ENCODE results near the gene CKS2.

The CKS2 gene

GRCh38 chr9:89351584-89352300, 40.7 kb downstream of the CKS2 start:
- no peak for DNase-seq

- no peak for DNase-seq
Observed at GRCh38 chr9:89352451-89352850, 41.5 kb downstream of the CKS2 start.

DNA sequence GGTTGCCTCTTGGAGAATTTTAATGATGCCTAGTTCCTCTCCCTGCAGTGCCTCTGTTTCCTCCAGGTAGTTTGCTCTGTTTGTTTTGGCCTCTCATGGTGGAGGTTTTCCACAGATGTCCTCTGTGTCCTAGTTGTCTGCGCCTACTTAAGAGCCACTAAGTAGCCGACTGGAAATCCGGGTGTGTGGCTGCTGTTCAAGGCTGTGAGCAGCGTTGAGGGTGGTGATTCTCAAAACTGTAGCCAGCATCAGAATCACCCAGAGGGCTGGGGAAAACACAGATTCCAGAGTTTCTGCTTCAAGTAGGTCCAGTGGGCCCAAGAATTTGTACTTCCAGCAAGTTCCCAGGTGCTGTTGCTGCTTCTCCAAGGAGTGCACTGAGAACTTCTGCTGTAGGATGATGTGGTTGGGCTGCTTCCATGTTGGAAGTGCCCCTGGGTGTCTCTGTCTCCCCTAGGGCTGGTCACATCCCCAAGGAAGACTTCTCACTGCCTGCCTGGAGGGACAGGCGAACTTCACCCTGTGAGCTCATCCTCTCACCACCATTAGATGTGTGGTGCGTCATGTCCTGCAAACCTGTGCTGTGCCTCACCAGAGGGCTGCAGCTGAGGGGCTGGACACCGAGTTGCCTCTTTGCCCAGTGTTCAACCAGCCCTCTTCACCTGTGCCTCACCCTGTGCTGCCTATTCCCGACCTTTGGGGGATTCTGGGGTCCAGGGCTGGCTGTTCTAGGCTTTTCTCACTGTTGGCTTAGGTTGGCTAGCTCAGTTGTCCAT, 42.1 kb downstream of the CKS2 start:
- DNase-seq = no peak

DNA sequence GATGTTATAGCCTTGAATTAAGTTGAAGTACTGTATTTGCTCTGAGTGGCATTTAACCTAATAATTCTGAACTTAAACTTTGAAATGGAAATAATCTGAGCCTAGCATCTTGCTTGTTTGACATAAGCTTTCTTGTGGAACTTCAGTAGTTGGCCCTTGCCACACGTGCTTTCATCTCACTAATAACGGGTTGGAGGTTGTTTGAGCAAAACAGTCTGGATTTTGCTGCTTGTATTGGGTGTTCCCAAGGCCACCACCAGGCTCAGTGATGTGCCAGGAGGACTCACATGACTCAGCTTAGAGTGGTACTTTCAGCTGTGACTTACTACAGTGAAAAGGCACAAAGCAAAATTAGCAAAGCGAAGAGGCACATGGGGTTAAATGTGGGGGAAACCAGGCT, 43.0 kb downstream of the CKS2 start:
- DNase-seq = no peak

DNA sequence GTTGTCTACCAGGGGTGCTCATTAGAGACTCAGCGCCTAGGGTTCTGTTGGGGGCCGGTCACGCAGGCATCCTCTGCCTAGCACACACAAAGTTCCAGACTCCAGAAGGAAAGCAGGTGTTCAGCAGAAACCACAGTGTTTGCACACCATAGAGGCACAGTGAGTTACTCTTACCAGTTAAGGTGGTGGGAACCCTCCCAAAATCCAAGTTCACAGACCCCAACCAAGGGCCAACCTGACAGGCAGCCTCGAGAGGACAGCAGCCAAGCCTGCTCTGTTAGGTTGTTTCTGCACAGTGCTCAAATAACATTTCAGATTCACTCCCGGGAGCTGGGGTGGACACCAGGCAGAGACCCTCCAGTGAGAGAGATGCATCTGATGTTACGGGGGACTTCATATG, 43.5 kb downstream of the CKS2 start:
- no peak for DNase-seq

GRCh38 chr9:89356782-89357181, 45.8 kb downstream of the CKS2 start:
- DNase-seq = no peak

GRCh38 chr9:89357331-89358197, 46.6 kb downstream of the CKS2 start:
- no peak for DNase-seq

DNA sequence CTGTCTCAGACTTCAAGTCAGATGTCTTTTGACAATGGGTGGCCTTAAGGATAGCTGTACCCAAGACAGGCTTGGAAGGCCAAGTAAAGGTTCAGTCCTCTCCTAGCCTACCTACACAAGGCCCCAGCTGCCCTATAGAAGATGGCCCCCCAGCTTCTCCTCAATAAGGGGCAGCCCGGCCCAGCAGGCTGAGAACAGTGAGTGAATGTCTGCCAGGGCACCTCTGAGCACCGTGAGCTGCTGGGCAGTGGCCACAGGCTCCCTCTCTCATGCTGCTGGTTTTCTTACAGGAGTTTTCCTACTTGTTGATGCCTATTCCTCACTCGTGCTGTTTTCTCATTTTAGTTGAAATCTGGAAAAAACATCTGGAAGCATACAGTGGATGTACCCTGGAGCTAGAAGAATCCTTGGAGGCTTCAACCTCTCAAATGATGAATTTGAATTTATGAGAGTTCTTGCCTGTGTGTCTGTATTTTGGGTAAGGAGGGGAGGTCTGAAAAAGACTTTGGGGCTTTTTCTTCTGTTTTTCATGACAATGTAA, 47.5 kb downstream of the CKS2 start:
- no peak for DNase-seq

GRCh38 chr9:89358985-89359384, 48.0 kb downstream of the CKS2 start:
- peak; percentile 10 for DNase-seq

DNA sequence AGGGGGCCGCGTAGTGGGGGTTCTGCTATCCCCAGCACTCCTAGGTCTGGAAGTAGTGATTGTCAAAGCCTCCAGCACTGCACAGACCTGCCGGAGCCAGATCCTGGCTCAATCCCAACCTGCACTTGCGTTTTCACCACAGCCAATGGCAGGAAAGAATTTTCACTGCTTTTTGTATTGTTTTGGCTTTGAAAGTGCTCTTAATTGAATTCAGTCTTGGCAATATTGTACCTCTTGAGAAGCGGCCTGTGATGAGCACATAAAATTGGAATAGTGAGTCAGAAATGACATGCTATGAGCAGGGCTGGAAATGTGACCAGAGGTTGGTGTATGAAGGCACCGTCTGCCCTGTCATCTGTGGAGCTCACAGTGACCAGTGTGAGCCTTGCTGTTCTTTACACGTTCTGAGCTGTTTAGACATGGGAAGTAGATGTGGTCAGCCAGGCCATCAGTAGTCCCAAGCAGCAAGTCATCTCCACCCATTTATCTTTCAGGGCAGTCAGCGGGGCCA, 48.8 kb downstream of the CKS2 start:
- no peak for DNase-seq

- DNase-seq = no peak
Observed at GRCh38 chr9:89360465-89360864, 49.5 kb downstream of the CKS2 start.

GRCh38 chr9:89361031-89361430, 50.0 kb downstream of the CKS2 start:
- no peak for DNase-seq

DNA sequence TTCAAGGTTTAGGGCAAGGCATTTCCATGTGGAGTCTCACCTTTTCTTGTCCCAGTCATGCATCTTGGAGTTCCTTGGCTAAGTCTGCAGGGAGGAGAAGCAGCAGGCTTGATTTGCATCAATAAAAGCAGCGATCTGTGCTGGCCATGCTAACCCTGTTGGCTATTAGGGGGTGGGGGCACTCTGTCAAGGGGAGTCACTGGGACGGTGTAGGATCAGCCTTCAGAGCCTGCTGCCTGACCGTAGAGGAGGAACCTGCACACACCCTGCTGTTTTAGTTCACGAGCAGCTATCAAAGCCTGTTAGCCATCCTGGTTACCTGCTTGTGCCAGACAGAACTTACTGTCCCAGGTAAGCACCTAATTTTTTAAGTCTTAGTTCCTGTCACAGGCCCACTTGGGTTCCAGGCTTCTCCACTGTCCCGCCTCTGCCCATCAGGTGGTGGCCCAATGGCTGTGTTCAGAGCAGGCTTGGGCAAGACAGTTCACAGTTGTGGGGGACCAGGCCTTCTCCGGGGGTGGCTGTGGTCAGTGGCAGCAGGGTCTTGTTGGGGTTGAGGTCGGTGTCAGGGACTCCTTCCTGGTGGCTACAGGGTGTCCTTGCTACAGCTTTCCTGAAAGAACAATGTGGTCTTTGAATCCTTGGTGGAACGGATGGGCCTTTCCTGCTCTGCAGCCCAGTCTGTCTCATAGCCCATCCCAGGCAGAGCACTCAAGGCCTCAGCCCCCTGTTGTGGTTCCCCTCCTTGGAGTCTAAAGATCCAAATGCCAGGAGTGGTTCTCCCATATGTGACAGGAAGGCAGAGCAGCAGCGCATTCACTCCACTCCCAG, 51.0 kb downstream of the CKS2 start:
- no peak for DNase-seq

DNA sequence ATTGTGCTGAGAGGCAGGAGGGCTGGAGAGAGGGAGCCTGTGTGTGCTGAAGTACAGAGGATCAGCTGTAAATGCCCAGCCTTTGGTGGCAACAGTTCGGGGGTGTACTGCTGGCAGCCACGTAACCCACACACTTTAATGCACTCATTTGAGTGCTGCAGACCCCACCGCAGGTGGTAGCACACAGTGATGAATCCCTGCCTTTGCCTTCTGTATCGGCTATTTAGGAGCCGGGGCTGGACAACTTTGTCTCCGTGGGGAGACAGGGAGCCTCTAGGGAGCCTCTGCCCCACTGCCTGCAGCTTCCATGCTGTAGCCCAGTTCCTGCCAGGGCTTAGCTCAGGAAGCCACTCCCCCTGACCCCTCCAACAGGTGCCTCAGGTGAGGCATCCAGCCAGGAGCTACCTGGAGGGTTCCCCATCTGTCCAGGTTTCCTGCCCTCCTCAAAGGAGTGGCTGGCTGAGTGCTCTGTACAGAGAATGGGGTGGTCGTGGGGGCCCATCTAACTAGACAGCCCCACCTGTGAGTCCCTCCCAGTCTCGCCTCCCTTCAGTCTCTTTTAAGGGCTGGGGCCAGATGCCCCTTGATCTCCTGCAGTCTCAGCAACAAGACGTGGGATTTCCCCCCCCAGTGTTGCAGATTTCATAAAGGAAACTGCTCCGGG, 51.8 kb downstream of the CKS2 start:
- no peak for DNase-seq

GRCh38 chr9:89363311-89363670, 52.3 kb downstream of the CKS2 start:
- no peak for DNase-seq

DNA sequence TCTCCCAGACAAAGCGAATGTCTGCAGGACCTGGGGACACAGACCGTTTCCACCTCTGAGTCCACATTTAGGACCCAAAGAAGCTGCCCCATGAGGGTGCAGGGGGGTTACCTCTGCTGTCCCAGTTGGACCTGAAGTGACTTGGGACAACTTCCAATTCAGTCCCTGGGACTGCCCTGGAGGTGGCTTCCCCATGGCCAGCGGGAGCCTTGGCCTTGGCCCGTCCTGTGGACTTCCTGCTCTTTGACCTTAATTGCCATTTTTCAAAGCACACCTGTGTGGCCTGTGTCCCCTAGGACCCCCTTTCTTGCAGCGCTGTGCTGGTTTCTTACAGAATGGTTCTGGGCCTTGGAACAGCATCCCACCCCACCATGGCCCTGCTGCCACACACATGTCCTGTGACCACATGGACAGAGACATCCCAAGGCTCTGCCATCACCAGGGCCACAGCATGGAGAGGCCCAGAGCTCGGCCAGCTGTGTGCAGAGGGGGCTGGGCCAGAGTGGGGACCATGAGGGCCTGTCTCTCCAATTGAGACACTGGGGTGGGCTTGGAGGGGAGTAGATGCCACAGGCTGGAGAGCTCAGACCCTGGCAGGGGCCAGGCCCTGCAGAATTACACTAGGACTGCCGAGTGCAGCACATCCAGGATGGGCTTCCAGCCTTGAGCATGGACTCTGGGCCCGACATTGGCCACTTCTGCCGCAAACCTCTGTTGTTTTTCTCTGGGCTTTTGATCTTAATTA, 53.1 kb downstream of the CKS2 start:
- no peak for DNase-seq

DNA sequence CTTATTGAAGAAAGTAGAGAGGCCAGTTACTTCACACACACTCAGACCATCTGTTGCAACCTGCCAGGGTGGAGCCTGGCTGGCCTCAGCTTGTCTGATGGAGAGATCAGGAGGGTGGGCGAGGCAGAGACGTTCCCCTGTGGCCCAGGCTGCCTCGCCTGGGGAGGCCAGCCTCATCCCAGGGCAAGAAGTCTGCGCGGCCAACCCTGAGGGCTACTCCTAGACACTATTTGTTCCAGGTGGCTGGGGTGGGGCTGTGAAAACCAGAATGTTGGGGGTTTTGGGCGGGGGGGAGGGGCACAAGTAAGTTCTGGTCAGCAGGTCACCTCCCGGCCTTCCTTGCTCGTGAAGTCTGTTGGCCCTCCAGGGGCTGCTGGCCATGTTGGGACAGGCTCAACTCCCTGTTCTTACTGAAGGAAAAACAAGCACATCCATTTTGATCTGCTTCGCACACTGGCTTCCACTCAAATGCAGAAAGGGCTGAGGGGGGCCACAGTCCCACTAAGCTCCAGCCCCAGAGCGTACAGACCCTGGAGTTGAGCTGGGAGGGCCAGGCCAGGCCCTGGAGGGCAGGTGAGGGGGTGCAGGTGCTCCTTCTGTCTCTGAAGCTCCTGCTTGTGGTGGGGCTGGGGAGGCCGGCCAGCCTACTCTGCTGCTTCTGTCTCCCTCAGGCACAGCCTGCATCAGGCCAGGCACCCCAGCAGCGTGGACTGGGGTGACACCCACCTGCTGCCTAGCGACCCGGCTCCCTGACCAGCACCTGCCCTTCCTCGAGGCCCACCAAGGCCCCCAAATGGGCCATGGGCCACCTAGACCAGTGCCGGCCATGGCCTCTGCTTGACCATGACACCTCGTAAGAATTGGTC, 53.9 kb downstream of the CKS2 start:
- no peak for DNase-seq

DNA sequence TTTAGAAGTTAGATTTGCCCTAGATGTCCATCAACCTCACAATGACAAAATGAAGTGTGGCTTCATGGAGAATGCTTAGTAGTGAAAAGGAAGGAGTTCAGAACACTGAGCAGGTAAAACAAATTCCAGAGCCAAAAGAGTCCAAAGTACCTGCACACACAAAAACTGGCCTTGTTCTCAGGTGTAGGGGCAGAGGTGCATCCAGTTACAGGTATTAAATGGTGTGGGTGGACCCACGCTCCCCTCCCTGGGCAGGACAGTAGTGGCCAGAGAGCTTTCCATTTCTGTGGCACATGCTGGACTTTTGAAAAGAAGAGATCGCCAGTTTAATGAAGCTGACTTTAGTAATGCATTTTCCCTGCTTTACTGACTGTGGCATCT, 54.5 kb downstream of the CKS2 start:
- no peak for DNase-seq

Measured in GDM1 (cell line).